HTR-8/SVneo (cell line): ENCODE results near the gene C17orf58.
"Not testable (repeated sequence)": the region's sequence is repeated elsewhere in the genome, so short reads cannot be mapped to it uniquely, and the experiment has no call there.

Experiments
- DNase-seq: peaks from one replicate; pipeline ENCODE4 v3.0.0; 2011; ENCODE audit warnings: low spot score, mixed read lengths; ENCODE audit not compliant: insufficient read length
- FAIRE-seq: peaks from 2 replicates; lab custom pipeline; 2011; peaks lifted over from hg19 to GRCh38; lab: Jason Lieb, UNC

The C17orf58 gene

DNA sequence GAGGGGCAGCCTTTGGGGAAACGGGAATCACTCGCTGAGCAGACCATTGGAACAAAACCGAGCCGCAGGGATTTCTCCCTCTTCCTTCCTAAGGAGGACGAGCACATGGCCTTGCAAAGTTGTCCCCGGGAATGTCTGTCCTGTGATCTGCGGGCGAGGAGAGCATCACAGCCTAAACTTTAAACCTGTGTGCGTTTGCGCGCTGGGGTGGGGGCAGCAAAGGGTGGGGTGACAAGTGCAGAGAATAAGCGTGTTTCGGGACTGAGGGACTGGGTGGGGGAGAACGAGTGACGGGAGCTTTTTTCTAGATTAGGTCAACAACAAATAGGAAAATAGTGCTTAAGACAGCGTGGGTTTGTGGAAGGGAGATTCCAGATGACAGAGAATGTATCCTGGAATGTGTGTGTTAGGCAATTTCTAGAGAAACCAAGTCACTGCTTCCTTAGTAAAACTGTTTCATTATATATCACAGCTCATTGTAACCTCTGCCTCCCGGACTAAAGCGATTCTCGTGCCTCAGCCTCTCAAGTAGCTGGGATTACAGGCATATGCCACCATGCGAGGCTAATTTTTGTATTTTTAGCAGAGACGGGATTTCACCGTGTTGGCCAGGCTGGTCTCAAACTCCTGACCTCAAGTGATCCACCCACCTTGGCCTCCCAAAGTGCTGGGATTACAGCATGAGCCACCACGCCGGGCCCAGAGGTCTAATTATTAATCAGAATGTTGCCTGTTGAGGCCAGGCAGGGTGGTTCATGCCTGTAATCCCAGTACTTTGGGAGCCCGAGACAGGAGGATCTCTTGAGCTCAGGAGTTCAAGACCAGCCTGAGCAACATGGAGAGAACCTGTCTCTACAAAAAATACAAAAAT is at the start of gene C17orf58:
TSS of gene C17orf58 (minus strand) at position 169 of the 871 bp plus-strand sequence. CDS start 271 bp downstream, outside the sequence.
- DNase-seq, result not testable (repeated sequence)
- peak; percentile 36 for FAIRE-seq

GRCh38 chr17:68036304-68037147 is 40.3 kb upstream of the C17orf58 start:
- FAIRE-seq (no peak), DNase-seq (peak; percentile 35)

- peak; percentile 99 for DNase-seq
- FAIRE-seq, result peak; percentile 88
Measured at GRCh38 chr17:68035523-68036303, 39.4 kb upstream of the C17orf58 start, which contains the start of gene KPNA2. Gene KPNA2, plus strand, starts transcription at chr17:68035735. Its CDS starts 1,398 bp downstream, at chr17:68037133.

DNA sequence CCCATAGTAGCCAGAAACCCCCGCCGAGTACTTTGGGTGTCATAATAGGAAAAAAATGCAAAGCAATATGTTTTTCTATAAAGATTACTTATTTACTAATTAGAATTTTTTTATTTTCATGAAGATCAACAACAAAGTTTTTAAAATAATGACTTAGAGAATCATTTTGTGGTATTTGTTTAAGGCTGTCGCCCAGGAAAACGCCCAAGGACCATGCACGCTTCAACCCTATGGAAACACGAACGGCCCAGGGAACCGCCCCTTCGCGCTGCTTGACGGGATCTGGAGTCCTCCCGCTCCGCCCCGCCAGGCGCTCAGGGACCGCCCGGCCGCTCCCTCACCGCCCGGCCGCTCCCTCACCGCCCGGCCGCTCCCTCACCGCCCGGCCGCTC is 38.9 kb upstream of the C17orf58 start:
- FAIRE-seq (no peak), DNase-seq (peak; percentile 93)

DNA sequence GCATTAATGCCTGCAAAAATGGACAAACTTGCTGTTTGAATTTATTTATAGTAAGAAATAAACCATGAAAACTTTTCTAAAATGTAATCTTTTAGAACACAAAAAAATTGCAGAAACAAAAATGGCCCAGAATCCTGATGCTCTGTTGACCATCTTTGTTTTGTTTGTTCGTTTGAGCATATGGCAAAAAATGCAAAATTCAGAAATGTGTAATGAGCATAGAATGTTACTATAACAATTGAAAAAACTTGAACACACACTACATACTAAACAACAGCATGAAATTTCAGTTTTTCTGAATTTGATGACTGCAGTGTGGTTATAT is 38.1 kb upstream of the C17orf58 start:
- DNase-seq (no peak), FAIRE-seq (no peak)

GRCh38 chr17:68033636-68034451 is 37.6 kb upstream of the C17orf58 start:
- FAIRE-seq, result no peak
- peak; percentile 86 for DNase-seq

GRCh38 chr17:68029512-68030215 is 33.4 kb upstream of the C17orf58 start:
- DNase-seq (no peak), FAIRE-seq (no peak)

DNA sequence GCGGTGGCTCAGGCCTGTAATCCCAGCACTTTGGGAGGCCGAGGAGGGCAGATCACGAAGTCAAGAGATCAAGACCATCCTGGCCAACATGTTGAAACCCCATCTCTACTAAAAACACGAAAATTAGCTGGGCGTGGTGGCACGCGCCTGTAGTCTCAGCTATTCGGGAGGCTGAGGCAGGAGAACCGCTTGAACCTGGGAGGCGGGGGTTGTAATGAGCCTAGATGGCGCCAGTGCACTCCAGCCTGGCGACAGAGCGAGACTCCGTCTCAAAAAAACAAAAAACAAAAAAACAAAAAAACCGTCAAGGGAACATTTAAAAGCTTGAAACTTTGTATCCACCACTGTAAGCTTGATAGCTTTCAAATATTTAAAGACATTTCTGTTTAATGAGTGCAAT is 26.3 kb upstream of the C17orf58 start:
- FAIRE-seq, result not testable (repeated sequence)

DNA sequence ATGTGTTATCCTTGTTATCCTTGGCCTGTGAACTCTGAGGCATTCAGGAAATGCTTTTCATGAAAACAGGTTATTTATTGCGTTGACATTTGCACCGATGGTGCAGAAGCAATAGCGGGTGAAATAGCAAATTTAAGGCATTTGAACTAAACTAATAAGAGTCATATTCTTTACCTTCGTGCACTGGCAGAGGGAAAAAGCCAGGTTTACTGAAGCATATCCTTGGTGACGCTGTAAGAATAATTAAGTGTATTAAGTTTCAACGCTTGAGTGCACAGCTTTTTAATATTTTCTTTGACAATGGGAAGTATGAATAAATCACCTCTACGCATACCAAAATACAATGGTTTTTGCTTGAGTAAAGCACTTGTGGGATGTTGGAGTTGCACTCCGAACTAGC is 25.7 kb upstream of the C17orf58 start:
- FAIRE-seq, result no peak

More for the DNA sequence above, 26.3 kb upstream of the C17orf58 start:
- not testable (repeated sequence) for DNase-seq

DNA sequence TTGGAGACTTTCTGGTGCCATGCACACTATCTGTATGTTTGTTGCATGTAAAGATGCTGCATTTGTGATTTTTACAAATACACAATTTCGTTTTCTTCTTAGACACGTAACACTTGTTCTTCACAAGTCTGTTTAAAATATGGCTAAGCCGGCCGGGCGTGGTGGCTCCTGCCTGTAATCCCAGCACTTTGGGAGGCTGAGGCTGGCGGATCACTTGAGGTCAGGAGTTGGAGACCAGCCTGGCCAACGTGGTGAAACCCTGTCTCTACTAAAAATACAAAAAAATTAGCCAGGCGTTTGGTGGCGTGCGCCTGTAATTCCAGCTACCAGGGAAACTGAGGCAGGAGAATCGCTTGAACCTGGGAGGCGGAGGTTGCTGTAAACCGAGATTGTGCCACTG is 24.5 kb upstream of the C17orf58 start:
- FAIRE-seq, DNase-seq: not testable (repeated sequence)

More for the DNA sequence above, 25.7 kb upstream of the C17orf58 start:
- no peak for DNase-seq

DNA sequence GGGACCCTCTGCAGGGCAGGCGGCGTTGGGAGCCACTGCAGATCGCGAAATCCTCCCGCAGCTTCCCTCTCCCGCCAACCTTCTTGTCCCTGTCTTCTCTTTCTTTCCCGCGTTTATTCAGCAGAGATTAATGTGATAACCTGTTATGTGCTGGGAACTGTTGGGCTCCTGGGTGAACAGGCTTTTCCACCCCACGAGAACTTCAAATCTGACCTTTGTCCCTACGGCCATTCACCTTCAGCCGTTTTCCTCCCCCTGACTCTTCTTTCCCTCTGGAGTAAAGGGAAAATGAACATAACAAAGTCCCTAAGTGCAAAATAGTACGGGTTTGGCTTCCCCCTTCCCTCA is 24.1 kb upstream of the C17orf58 start:
- DNase-seq (no peak), FAIRE-seq (no peak)

DNA sequence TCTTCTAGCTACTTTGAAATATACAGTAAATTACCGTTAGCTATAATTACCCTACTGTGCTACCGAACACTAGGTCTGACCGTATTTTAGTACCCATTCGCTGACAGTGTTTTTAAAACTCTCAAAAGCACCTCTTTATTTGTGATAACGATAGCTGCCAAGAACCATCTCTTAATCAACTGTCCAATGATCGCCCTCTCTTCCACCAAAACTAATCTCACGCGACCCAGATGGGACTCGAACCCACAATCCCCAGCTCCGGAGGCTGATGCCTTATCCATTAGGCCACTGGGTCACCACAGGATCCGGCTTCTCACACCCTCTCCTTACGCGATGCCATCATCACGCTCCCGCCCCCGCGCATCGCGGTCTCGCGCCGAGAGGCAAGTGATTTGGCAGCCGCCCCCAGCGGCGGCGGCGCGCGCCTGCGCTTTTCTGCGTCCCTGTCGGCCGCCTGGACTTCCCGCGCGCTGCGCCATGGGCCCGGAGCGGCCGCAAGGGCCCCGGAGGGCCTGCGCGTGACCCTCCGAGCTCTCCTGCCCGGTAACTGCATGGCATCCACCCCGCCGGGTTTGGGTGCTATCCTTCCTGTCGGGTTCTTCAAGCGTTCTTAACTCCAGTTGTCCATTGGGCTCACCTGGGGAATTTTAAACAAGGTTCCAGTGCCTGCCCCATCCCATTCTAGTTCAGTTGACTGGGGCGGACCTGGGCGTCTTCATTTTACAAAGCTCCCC is 23.6 kb upstream of the C17orf58 start:
- peak; percentile 99 for FAIRE-seq
- peak; percentile 98 for DNase-seq

DNA sequence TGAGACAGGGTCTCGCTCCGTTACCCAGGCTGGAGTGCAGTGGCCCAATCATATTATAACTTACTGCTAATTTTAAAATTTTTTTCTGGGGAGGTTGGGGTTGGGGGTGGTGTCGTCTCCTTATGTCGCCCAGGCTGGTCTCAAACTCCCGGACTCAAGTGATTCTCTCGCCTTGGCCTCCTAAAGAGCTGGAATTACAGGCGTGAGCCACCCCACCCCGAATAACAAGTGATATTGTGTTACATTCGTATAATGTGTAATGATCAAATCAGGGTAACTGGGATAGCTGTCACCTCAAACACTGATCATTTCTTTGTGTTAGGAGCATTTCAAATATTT is 23.0 kb upstream of the C17orf58 start:
- DNase-seq (no peak), FAIRE-seq (no peak)

- FAIRE-seq, DNase-seq: not testable (repeated sequence)
Measured at GRCh38 chr17:68018493-68018892, 22.2 kb upstream of the C17orf58 start.

GRCh38 chr17:68016838-68017237 is 20.6 kb upstream of the C17orf58 start:
- no peak for DNase-seq
- FAIRE-seq, result no peak

- no peak for FAIRE-seq
- no peak for DNase-seq
Measured at GRCh38 chr17:68015081-68015723, 18.9 kb upstream of the C17orf58 start.

DNA sequence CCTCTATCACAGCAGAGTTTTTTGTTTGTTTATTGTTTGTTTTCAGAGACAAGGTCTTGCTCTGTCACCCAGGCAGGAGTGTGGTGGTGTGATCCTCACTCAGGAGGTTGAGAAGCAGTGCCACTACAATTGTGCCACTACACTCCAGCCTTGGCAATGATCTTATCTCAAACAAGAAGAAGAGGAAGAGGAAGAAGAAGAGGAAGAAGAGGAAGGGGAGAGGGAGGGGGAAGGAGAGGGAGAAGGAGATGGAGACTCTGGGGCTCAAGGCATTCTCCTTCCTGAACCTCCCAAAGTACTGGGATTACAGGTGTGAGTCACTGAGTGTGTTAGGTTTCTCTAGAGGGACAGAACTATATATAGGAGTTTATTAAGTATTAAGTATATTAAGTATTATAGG is 17.1 kb upstream of the C17orf58 start:
- no peak for DNase-seq
- FAIRE-seq, result no peak

- DNase-seq (no peak), FAIRE-seq (no peak)
Measured at GRCh38 chr17:68011199-68011665, 15.0 kb upstream of the C17orf58 start.
